Measurements from ENCODE around the gene DST. TPM values are rescaled to one million over a fixed set of nuclear protein-coding genes. Genes with fewer than 3 reads are reported as not detected.

DST gene
- total RNA-seq, 4 donors from 2014 or later, result 410 to 588 (median 521) TPM

DNA sequence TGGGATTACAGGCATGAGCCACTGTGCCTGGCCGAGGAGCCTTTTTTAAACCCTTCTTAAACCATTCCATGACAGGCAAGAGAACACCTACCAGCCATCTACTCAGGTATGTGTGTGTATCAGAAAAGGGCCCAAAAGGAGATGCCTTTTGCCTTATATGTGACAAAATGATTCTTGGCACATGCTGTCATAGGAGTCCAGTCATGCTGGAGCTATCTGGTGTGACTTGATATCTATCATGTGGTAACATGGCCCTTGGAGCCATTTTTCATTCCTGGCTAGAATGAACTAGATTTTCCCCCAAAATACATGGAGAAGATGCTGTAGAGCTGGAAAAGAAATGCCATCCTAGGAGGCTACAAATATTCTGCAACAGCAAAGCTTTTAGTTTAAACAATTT is 129.1 kb downstream of the DST start:
- no peaks in the 10 kb centered on the region for H3K9me3 ChIP-seq
- 100% methylated on average over 1 of the region's 1 CpG for WGBS
- no peaks in the 10 kb centered on the region for H3K27me3 ChIP-seq
- intact Hi-C loops (cut with DNase I), result no loop called here
- no peak for DNase-seq (ENCODE audit: extremely low spot score)
- peaks cover 40 to 94% (median 94%) of the 10 kb centered on the region in 4 donors for H3K4me1 ChIP-seq
- no peak for TF ChIP-seq CTCF (IDR thresholded peaks at IDR 0.05)
- peak in 1 of 2 donors; percentile 26 for TF ChIP-seq POLR2AphosphoS5 (IDR thresholded peaks at IDR 0.05)
- peaks cover 5 to 42% (median 21%) of the 10 kb centered on the region in 4 donors for H3K36me3 ChIP-seq
- peak overlapping the region; percentile 73 to 88 (median 78) for H3K27ac ChIP-seq (replicated peaks in 1 of 4)
- no peak overlapping the region for H3K4me3 ChIP-seq

DNA sequence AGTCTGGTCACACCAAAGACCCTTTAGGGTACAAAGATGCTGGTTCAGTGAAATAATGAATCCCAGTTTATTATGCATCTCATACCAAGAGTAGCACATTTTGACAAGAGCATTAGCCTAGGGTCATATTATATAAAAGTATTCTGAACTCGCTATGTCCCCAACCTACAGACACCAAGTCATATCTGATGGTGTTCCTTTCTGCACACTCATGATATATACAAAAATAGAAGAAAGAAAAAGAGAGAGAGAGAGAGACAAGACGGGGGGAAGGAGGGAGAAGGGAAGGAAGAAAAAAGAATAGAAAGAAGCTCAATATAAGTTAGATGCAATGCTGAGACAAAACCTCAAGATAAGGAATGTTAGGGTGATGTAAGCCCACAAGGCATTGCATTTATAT is 131.1 kb downstream of the DST start:
- WGBS, result 44% methylated on average over 2 of the region's 2 CpGs
- H3K36me3 ChIP-seq, result peaks cover 5 to 54% (median 25%) of the 10 kb centered on the region in 4 donors
- DNase-seq (ENCODE audit: extremely low spot score), result no peak
- no peaks in the 10 kb centered on the region for H3K9me3 ChIP-seq
- H3K27ac ChIP-seq (replicated peaks in 1 of 4), result peak overlapping the region; percentile 73 to 88 (median 78)
- intact Hi-C loops (cut with DNase I), result no loop called here
- H3K27me3 ChIP-seq, result no peaks in the 10 kb centered on the region
- no peak overlapping the region for H3K4me3 ChIP-seq
- TF ChIP-seq POLR2A (IDR thresholded peaks at IDR 0.05; ENCODE audit: low read depth), result no peak
- no peak for TF ChIP-seq CTCF (IDR thresholded peaks at IDR 0.05)
- TF ChIP-seq POLR2AphosphoS5 (IDR thresholded peaks at IDR 0.05), result no peak
- TF ChIP-seq EP300 (IDR thresholded peaks at IDR 0.05), result no peak
- peaks cover 51 to 94% (median 94%) of the 10 kb centered on the region in 4 donors for H3K4me1 ChIP-seq

DNA sequence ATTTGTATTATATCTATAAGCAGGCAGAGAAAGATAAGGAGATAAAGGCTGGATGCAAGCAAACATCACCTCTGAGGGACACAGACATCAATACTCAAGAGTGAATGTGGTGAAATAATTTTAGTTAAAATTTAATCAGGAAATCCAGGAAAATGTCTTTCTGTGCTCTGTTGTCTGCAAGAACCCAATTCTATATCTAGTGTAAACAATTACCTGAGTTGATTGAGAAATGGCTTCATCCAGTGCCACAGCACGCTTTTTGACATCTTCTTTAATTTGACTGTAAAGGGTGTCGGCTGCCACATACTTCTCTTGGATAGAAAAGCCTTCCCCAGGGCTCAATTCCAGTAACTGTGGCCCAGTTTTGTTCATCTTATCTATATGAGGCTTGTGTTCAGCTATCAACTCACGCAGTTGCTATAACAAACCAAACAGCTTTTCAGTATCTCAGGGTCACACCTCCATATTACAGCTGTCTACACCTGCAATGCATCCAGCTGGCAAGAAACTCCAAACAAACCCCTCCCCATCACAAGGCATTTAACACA is 131.6 kb downstream of the DST start:
- WGBS, result 45% methylated on average over 3 of the region's 3 CpGs
- DNase-seq (ENCODE audit: extremely low spot score), result no peak
- H3K9me3 ChIP-seq, result no peaks in the 10 kb centered on the region
- intact Hi-C loops (cut with DNase I), result no loop called here
- H3K36me3 ChIP-seq, result peaks cover 5 to 48% (median 26%) of the 10 kb centered on the region in 4 donors
- peak overlapping the region; percentile 73 to 88 (median 78) for H3K27ac ChIP-seq (replicated peaks in 1 of 4)
- H3K4me3 ChIP-seq, result no peak overlapping the region
- TF ChIP-seq POLR2A (IDR thresholded peaks at IDR 0.05; ENCODE audit: low read depth) (no peak), POLR2AphosphoS5 (IDR thresholded peaks at IDR 0.05) (peak; percentile 22 to 46), EP300 (IDR thresholded peaks at IDR 0.05) (no peak)
- H3K27me3 ChIP-seq, result no peaks in the 10 kb centered on the region
- peaks cover 52 to 94% (median 94%) of the 10 kb centered on the region in 4 donors for H3K4me1 ChIP-seq

DNA sequence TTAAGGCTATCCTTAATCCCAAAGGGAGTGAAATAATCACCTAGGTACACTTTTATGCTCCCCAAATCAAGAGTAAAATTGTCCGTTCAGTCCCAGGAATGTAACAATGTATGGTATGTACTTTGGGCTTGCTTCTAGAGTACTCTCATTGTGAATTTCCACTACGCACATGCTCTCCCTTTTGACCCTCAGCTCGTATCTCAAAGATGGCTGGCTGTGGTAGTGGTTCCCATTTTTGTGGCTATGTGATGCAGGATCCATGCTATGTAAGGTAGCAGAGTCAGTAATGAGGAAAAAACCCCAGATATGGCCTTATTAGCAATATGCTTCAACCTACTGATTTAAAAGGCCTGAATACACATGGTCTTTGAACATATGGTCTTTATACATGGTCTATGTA is 133.7 kb downstream of the DST start:
- intact Hi-C loops (cut with DNase I), result no loop called here
- no peak overlapping the region for H3K4me3 ChIP-seq
- TF ChIP-seq CTCF (IDR thresholded peaks at IDR 0.05) (no peak), EP300 (IDR thresholded peaks at IDR 0.05) (no peak), POLR2AphosphoS5 (IDR thresholded peaks at IDR 0.05) (peak in 1 of 2 donors; percentile 16), POLR2A (IDR thresholded peaks at IDR 0.05; ENCODE audit: low read depth) (no peak)
- H3K36me3 ChIP-seq, result peaks cover 5 to 52% (median 25%) of the 10 kb centered on the region in 4 donors
- H3K9me3 ChIP-seq, result no peaks in the 10 kb centered on the region
- peak overlapping the region; percentile 73 to 88 (median 76) for H3K27ac ChIP-seq (replicated peaks in 1 of 4)
- WGBS, result 67% methylated on average over 3 of the region's 3 CpGs
- DNase-seq (ENCODE audit: extremely low spot score), result no peak
- H3K27me3 ChIP-seq, result no peaks in the 10 kb centered on the region
- peaks cover 40 to 92% (median 89%) of the 10 kb centered on the region in 4 donors for H3K4me1 ChIP-seq

- Histone ChIP-seq H3K4me3 (no peak overlapping the region), H3K4me1 (peaks cover 40 to 84% (median 74%) of the 10 kb centered on the region in 4 donors), H3K9me3 (no peaks in the 10 kb centered on the region), H3K36me3 (peaks cover 5 to 50% (median 25%) of the 10 kb centered on the region in 4 donors), H3K27me3 (no peaks in the 10 kb centered on the region), H3K27ac (replicated peaks in 1 of 4) (peak overlapping the region; percentile 73 to 88 (median 76))
- no peak for DNase-seq (ENCODE audit: extremely low spot score)
- intact Hi-C loops (cut with DNase I), result no loop called here
- TF ChIP-seq POLR2AphosphoS5 (IDR thresholded peaks at IDR 0.05) (peak in 1 of 2 donors; percentile 24), CTCF (IDR thresholded peaks at IDR 0.05) (no peak), EP300 (IDR thresholded peaks at IDR 0.05) (no peak), POLR2A (IDR thresholded peaks at IDR 0.05; ENCODE audit: low read depth) (no peak)
- 69% methylated on average over 4 of the region's 4 CpGs for WGBS
Measured at GRCh38 chr6:56507517-56507916, 135.2 kb downstream of the DST start.

Measured in esophagus muscularis mucosa (tissue), 4 donors.